Measurements from ENCODE around the gene LMX1A.

The LMX1A gene

DNA sequence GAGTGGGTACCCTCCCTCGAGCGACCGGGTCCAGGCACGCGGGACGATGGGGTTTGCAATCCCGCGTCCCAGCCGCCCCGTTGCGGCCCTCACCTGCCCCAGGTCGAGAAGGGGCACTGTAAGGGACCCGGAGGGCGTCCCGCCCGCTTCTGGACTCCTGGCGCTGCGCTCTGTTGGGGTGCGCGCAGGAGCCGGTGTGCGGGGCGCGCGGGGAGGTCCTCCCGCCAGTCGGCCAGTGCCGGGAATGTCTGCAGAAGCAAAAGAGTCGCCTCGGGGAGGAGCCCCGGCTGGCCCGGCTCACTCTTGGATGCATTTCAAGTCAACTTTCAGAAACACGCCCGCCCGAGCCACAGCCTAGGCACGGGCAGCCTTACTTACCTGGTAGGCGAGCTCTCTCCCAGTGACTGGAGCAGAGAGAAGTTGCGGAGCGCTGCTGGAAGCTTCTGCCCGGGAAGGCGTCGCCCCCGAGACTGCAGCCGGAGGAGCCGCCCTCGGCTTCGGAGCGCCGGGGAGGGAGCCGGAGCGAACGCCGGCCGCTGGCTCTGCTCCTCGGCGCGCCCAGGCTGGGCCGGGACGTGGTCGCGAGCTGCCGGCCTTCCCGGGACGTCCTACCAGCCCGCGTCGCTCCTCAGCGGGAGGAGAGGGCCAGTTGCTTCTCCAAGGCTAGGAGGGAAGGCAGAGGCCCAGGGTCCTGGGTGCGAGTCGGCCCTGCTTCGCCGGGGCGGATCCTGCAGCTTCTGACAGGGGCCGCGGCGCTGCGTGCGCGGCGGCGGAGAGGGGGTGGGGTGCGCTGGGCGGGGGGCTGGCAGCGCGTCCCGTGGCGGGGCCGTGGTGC lies at the start of gene LMX1A:
Gene LMX1A (minus strand): TSS at position 739 of the 835 bp plus-strand sequence. CDS start 1,156 bp downstream, outside the sequence.
- TF ChIP-seq PPARA (CRISPR knock-in tag; IDR thresholded peaks at IDR 0.05; ENCODE audit: borderline replicate concordance) = no peak
- TF ChIP-seq ZNF8 (CRISPR knock-in tag; IDR thresholded peaks at IDR 0.05) = no peak
- peak; percentile 14; the same call in 2 of the 3 replicates for ATAC-seq

DNA sequence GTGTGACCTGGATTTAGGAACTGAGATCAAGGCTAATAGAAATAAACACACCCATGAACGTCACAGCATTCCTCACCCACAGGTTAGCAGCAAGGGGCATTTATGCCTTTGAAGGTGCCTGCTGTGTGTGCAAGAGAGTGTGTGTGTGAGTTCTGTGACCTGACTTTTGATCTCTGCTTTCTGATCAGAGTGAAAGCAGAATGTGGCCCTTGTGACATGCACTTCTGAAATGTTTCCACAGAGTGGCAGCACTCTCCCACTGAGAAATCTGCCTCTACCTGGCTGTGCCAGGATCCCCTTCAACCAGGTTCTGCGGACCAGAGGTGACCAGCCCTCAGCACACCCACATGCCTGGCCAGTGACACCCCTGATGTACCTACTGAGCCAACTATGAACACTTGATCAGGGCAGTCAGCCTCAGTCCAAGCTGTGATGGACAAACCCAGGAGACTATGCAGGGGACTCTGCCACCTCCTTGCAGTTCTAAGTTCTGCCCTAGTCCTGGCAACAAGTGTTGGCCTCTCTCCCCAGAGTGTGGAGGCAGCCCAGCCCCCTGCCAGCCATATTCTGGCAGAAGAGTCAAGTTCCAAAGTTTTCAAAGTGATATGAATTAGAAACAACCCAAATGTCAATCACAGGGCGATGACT lies 47.4 kb upstream of the LMX1A start:
- ATAC-seq = peak; percentile 81

DNA sequence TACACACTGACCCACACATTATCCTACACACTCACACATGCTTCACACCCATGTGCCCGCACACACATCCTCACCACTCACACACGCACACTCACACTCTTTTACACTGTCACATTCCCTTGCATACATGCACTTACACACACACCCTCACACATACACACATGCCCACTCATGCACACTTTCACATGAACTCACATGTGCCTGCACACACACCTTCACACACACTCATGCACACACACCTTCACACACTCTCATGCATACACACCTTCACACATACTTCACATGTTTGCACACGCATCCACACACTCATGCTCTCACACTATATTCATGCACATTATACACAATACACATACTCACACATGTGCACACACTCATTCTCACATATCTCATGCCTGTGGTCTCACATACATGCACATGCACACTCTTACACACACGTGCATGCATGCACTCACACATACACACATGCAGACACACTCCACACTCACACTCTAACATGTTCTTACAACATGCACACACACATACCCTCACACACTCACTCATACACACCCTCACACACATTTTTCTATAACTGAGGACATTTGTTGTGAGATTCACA lies 46.1 kb upstream of the LMX1A start:
- no peak for ATAC-seq
- no peak for TF ChIP-seq TOX (CRISPR knock-in tag; IDR thresholded peaks at IDR 0.05; ENCODE audit: borderline replicate concordance)
- no peak for TF ChIP-seq ISL1 (CRISPR knock-in tag; IDR thresholded peaks at IDR 0.05)
- TF ChIP-seq, protein P1, sequence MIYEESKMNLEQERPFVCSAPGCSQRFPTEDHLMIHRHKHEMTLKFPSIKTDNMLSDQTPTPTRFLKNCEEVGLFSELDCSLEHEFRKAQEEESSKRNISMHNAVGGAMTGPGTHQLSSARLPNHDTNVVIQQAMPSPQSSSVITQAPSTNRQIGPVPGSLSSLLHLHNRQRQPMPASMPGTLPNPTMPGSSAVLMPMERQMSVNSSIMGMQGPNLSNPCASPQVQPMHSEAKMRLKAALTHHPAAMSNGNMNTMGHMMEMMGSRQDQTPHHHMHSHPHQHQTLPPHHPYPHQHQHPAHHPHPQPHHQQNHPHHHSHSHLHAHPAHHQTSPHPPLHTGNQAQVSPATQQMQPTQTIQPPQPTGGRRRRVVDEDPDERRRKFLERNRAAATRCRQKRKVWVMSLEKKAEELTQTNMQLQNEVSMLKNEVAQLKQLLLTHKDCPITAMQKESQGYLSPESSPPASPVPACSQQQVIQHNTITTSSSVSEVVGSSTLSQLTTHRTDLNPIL (CRISPR knock-in tag; IDR thresholded peaks at IDR 0.05; ENCODE audit: low read depth) = no peak
- TF ChIP-seq TCF4 (CRISPR knock-in tag; IDR thresholded peaks at IDR 0.05; ENCODE audit: borderline replicate concordance) = no peak
- TF ChIP-seq OSR1 (CRISPR knock-in tag; IDR thresholded peaks at IDR 0.05) = no peak
- TF ChIP-seq BACH2 (CRISPR knock-in tag; IDR thresholded peaks at IDR 0.05; ENCODE audit: borderline replicate concordance) = no peak
- TF ChIP-seq ARNTL (CRISPR knock-in tag; IDR thresholded peaks at IDR 0.05; ENCODE audit: borderline replicate concordance, low read depth) = no peak
- no peak for TF ChIP-seq CSDC2 (CRISPR knock-in tag; IDR thresholded peaks at IDR 0.05)

More for the DNA sequence above, 47.4 kb upstream of the LMX1A start:
- TF ChIP-seq ESRRG (CRISPR knock-in tag; IDR thresholded peaks at IDR 0.05) (no peak), ARNTL (CRISPR knock-in tag; IDR thresholded peaks at IDR 0.05; ENCODE audit: borderline replicate concordance, low read depth) (no peak), TCF4 (CRISPR knock-in tag; IDR thresholded peaks at IDR 0.05; ENCODE audit: borderline replicate concordance) (no peak), ZNF70 (CRISPR knock-in tag; IDR thresholded peaks at IDR 0.05) (no peak), ZFP30 (CRISPR knock-in tag; IDR thresholded peaks at IDR 0.05) (no peak), CSRNP3 (CRISPR knock-in tag; IDR thresholded peaks at IDR 0.05) (no peak), OSR1 (CRISPR knock-in tag; IDR thresholded peaks at IDR 0.05) (no peak), SNAI2 (CRISPR knock-in tag; IDR thresholded peaks at IDR 0.05) (no peak), ZFP3 (CRISPR knock-in tag; IDR thresholded peaks at IDR 0.05) (no peak), ZNF565 (CRISPR knock-in tag; conservative IDR thresholded peaks at IDR 0.05; ENCODE audit: low read depth) (no peak), ZC3H10 (CRISPR knock-in tag; IDR thresholded peaks at IDR 0.05) (no peak), PPARA (CRISPR knock-in tag; IDR thresholded peaks at IDR 0.05; ENCODE audit: borderline replicate concordance) (no peak), TOX (CRISPR knock-in tag; IDR thresholded peaks at IDR 0.05; ENCODE audit: borderline replicate concordance) (no peak), CSDC2 (CRISPR knock-in tag; IDR thresholded peaks at IDR 0.05) (no peak), ZNF8 (CRISPR knock-in tag; IDR thresholded peaks at IDR 0.05) (no peak), TSHZ2 (CRISPR knock-in tag; IDR thresholded peaks at IDR 0.05) (no peak), POU6F1 (CRISPR knock-in tag; IDR thresholded peaks at IDR 0.05; ENCODE audit: borderline replicate concordance, low read depth) (no peak)
- TF ChIP-seq, protein P1 (CRISPR knock-in tag; IDR thresholded peaks at IDR 0.05; ENCODE audit: low read depth) = no peak
